Measurements from ENCODE around the gene JPT1. TPM values are rescaled to one million over a fixed set of nuclear protein-coding genes. Genes with fewer than 3 reads are reported as not detected.
"Not testable (repeated sequence)": the region's sequence is repeated elsewhere in the genome, so short reads cannot be mapped to it uniquely, and the experiment has no call there.

The JPT1 gene
- total RNA-seq, 5 donors from 2014 or later (not counting 1 experiment from before 2014, with no cell fraction given), result 28.3 to 55.8 (median 45.4) TPM

GRCh38 chr17:75163074-75163473 is 8.8 kb upstream of the JPT1 start:
- Histone ChIP-seq H3K27ac (ENCODE audit: low read length) (no peak overlapping the region), H3K4me3 (ENCODE audit: control insufficient read depth in 1 of 2, extremely low read depth in 1 of 2, low read length in 1 of 2) (no peak overlapping the region), H3K9me3 (no peaks in the 10 kb centered on the region), H3K27me3 (replicated peaks in 1 of 2; ENCODE audit: control insufficient read depth in 2 of 2, extremely low read depth in 1 of 2, insufficient read depth in 2 of 2, low read length in 1 of 2) (no peaks in the 10 kb centered on the region), H3K4me1 (ENCODE audit: control insufficient read depth in 1 of 2, extremely low read depth in 1 of 2, insufficient read depth in 2 of 2, low read length in 2 of 2) (no peaks in the 10 kb centered on the region), H3K36me3 (ENCODE audit: control insufficient read depth in 2 of 2, extremely low read depth in 1 of 2, insufficient read depth in 1 of 2, low read length in 1 of 2) (peaks cover 0 to 12% of the 10 kb centered on the region in 2 donors)
- ChIA-PET POLR2A (interaction anchor here in 1 of 2 donors (0.7 kb wide), 1 partner anchor 9 kb away, joined by 10 read pairs; no protein-coding TSS in a partner anchor), CTCF (interaction anchor here in 1 of 2 donors (0.6 to 2.2 kb wide), 2 partner anchors 49 to 1051 kb away, joined by 4 to 7 read pairs; no protein-coding TSS in a partner anchor)
- H3K27ac Mint-ChIP-seq, result no peak overlapping the region
- peaks cover 3% of the 10 kb centered on the region for H3K36me3 Mint-ChIP-seq
- ATAC-seq (replicated peaks in 1 of 4) (no peak), DNase-seq (no peak)
- no peaks in the 10 kb centered on the region for H3K4me1 Mint-ChIP-seq
- WGBS (ENCODE audit: insufficient coverage), result 100% methylated on average over 3 of the region's 5 CpGs
- H3K4me3 Mint-ChIP-seq, result no peak overlapping the region
- H3K27me3 Mint-ChIP-seq, result no peaks in the 10 kb centered on the region
- H3K9me3 Mint-ChIP-seq, result no peaks in the 10 kb centered on the region

- Histone ChIP-seq H3K4me1 (ENCODE audit: control insufficient read depth in 1 of 2, extremely low read depth in 1 of 2, insufficient read depth in 2 of 2, low read length in 2 of 2) (peaks cover under 1 to 4% of the 10 kb centered on the region in 2 experiments), H3K36me3 (ENCODE audit: control insufficient read depth in 2 of 2, extremely low read depth in 1 of 2, insufficient read depth in 1 of 2, low read length in 1 of 2) (no peaks in the 10 kb centered on the region), H3K27ac (ENCODE audit: low read length) (no peak overlapping the region), H3K4me3 (ENCODE audit: control insufficient read depth in 1 of 2, extremely low read depth in 1 of 2, low read length in 1 of 2) (no peak overlapping the region), H3K27me3 (replicated peaks in 1 of 2; ENCODE audit: control insufficient read depth in 2 of 2, extremely low read depth in 1 of 2, insufficient read depth in 2 of 2, low read length in 1 of 2) (no peaks in the 10 kb centered on the region), H3K9me3 (no peaks in the 10 kb centered on the region)
- ChIA-PET POLR2A (interaction anchor here in 1 of 2 donors (0.5 kb wide), 1 partner anchor 1417 kb away, joined by 6 read pairs; no protein-coding TSS in a partner anchor), CTCF (no interaction called here)
- H3K27ac Mint-ChIP-seq, result no peak overlapping the region
- 100% methylated on average over 2 of the region's 5 CpGs for WGBS (ENCODE audit: insufficient coverage)
- no peaks in the 10 kb centered on the region for H3K36me3 Mint-ChIP-seq
- no peaks in the 10 kb centered on the region for H3K9me3 Mint-ChIP-seq
- no peak overlapping the region for H3K4me3 Mint-ChIP-seq
- ATAC-seq (replicated peaks in 1 of 4) (no peak), DNase-seq (no peak)
- peaks cover 2 to 7% (median 7%) of the 10 kb centered on the region in 3 donors for H3K4me1 Mint-ChIP-seq
- H3K27me3 Mint-ChIP-seq, result no peaks in the 10 kb centered on the region
Measured at GRCh38 chr17:75160211-75160610, 5.9 kb upstream of the JPT1 start.

GRCh38 chr17:75159196-75160031 is 5.1 kb upstream of the JPT1 start:
- ChIA-PET POLR2A (interaction anchor here in 1 of 2 donors (0.5 kb wide), 1 partner anchor 1418 kb away, joined by 6 read pairs; no protein-coding TSS in a partner anchor), CTCF (interaction anchor here in 1 of 2 donors (0.7 kb wide), 1 partner anchor 90 kb away, joined by 3 read pairs; no protein-coding TSS in a partner anchor)
- no peak overlapping the region for H3K4me3 ChIP-seq (ENCODE audit: control insufficient read depth in 1 of 2, extremely low read depth in 1 of 2, low read length in 1 of 2)
- H3K36me3 ChIP-seq (ENCODE audit: control insufficient read depth in 2 of 2, extremely low read depth in 1 of 2, insufficient read depth in 1 of 2, low read length in 1 of 2), result no peaks in the 10 kb centered on the region
- peaks cover 7 to 11% of the 10 kb centered on the region in 2 experiments for H3K4me1 ChIP-seq (ENCODE audit: control insufficient read depth in 1 of 2, extremely low read depth in 1 of 2, insufficient read depth in 2 of 2, low read length in 2 of 2)
- ATAC-seq (replicated peaks in 1 of 4) (no peak), DNase-seq (no peak)
- H3K9me3 Mint-ChIP-seq, result no peaks in the 10 kb centered on the region
- H3K27me3 ChIP-seq (replicated peaks in 1 of 2; ENCODE audit: control insufficient read depth in 2 of 2, extremely low read depth in 1 of 2, insufficient read depth in 2 of 2, low read length in 1 of 2), result no peaks in the 10 kb centered on the region
- no peaks in the 10 kb centered on the region for H3K36me3 Mint-ChIP-seq
- H3K27ac ChIP-seq (ENCODE audit: low read length), result no peak overlapping the region
- H3K4me1 Mint-ChIP-seq, result peaks cover 10 to 15% (median 15%) of the 10 kb centered on the region in 3 donors
- H3K27me3 Mint-ChIP-seq, result no peaks in the 10 kb centered on the region
- no peak overlapping the region for H3K4me3 Mint-ChIP-seq
- 100% methylated on average over 1 of the region's 4 CpGs for WGBS (ENCODE audit: insufficient coverage)
- no peak overlapping the region for H3K27ac Mint-ChIP-seq
- H3K9me3 ChIP-seq, result no peaks in the 10 kb centered on the region

- H3K27ac Mint-ChIP-seq; H3K9me3 Mint-ChIP-seq; H3K36me3 Mint-ChIP-seq; POLR2A ChIA-PET; H3K9me3 ChIP-seq; ATAC-seq (replicated peaks in 1 of 4); H3K4me3 Mint-ChIP-seq; H3K36me3 ChIP-seq (ENCODE audit: control insufficient read depth in 2 of 2, extremely low read depth in 1 of 2, insufficient read depth in 1 of 2, low read length in 1 of 2); H3K27me3 ChIP-seq (replicated peaks in 1 of 2; ENCODE audit: control insufficient read depth in 2 of 2, extremely low read depth in 1 of 2, insufficient read depth in 2 of 2, low read length in 1 of 2); H3K27ac ChIP-seq (ENCODE audit: low read length); H3K27me3 Mint-ChIP-seq; H3K4me3 ChIP-seq (ENCODE audit: control insufficient read depth in 1 of 2, extremely low read depth in 1 of 2, low read length in 1 of 2); DNase-seq: not testable (repeated sequence)
- CTCF ChIA-PET, result interaction anchor here in 1 of 2 donors (0.6 kb wide), 1 partner anchor 197 kb away, joined by 10 read pairs; no protein-coding TSS in a partner anchor
- WGBS (ENCODE audit: insufficient coverage), result 91% methylated on average over 6 of the region's 8 CpGs
- peaks cover 7 to 14% of the 10 kb centered on the region in 2 experiments for H3K4me1 ChIP-seq (ENCODE audit: control insufficient read depth in 1 of 2, extremely low read depth in 1 of 2, insufficient read depth in 2 of 2, low read length in 2 of 2)
- H3K4me1 Mint-ChIP-seq, result peaks cover 10 to 21% (median 15%) of the 10 kb centered on the region in 3 donors
Measured at GRCh38 chr17:75158480-75158879, 4.2 kb upstream of the JPT1 start.

- no peaks in the 10 kb centered on the region for H3K36me3 Mint-ChIP-seq
- Histone ChIP-seq H3K36me3 (ENCODE audit: control insufficient read depth in 2 of 2, extremely low read depth in 1 of 2, insufficient read depth in 1 of 2, low read length in 1 of 2) (no peaks in the 10 kb centered on the region), H3K4me3 (ENCODE audit: control insufficient read depth in 1 of 2, extremely low read depth in 1 of 2, low read length in 1 of 2) (no peak overlapping the region), H3K27me3 (replicated peaks in 1 of 2; ENCODE audit: control insufficient read depth in 2 of 2, extremely low read depth in 1 of 2, insufficient read depth in 2 of 2, low read length in 1 of 2) (no peaks in the 10 kb centered on the region), H3K4me1 (ENCODE audit: control insufficient read depth in 1 of 2, extremely low read depth in 1 of 2, insufficient read depth in 2 of 2, low read length in 2 of 2) (peaks cover 15 to 23% of the 10 kb centered on the region in 2 experiments), H3K27ac (ENCODE audit: low read length) (peak overlapping the region; percentile 40), H3K9me3 (no peaks in the 10 kb centered on the region)
- ChIA-PET CTCF (interaction anchor here in 1 of 2 donors (0.7 to 3.1 kb wide), 3 partner anchors 16 to 92 kb away, joined by 3 to 13 read pairs (median 9); no protein-coding TSS in a partner anchor), POLR2A (interaction anchor here in 1 of 2 donors (0.5 to 0.7 kb wide), 3 partner anchors 12 to 647 kb away, joined by 4 to 5 read pairs (median 5); no protein-coding TSS in a partner anchor)
- H3K9me3 Mint-ChIP-seq, result no peaks in the 10 kb centered on the region
- H3K4me3 Mint-ChIP-seq, result peak overlapping the region in 1 of 3 donors; percentile 95
- WGBS (ENCODE audit: insufficient coverage), result no CpG with 5 or more reads among the region's 3 CpGs
- H3K4me1 Mint-ChIP-seq, result peaks cover 25 to 37% (median 32%) of the 10 kb centered on the region in 3 donors
- no peak for ATAC-seq (replicated peaks in 1 of 4)
- H3K27me3 Mint-ChIP-seq, result no peaks in the 10 kb centered on the region
- H3K27ac Mint-ChIP-seq, result peak overlapping the region; percentile 47 to 81
- DNase-seq, result no peak
Measured at GRCh38 chr17:75155191-75155601, 884 bp upstream of the JPT1 start.

- H3K9me3 Mint-ChIP-seq, result no peaks in the 10 kb centered on the region
Measured at GRCh38 chr17:75153780-75154194, 525 bp downstream of the JPT1 start.

More at GRCh38 chr17:75153780-75154194, 525 bp downstream of the JPT1 start:
- ChIA-PET CTCF (interaction anchor here in 1 of 2 donors (1.0 to 3.1 kb wide), 3 partner anchors 18 to 48 kb away, joined by 3 to 13 read pairs (median 9); no protein-coding TSS in a partner anchor), POLR2A (interaction anchor here in 1 of 2 donors (0.5 kb wide), 1 partner anchor 9 kb away, joined by 10 read pairs; no protein-coding TSS in a partner anchor)
- no peak overlapping the region for H3K27ac ChIP-seq (ENCODE audit: low read length)
- under 1% methylated on average over 35 of the region's 35 CpGs for WGBS (ENCODE audit: insufficient coverage)
- Mint-ChIP-seq H3K4me3 (peak overlapping the region; percentile 86 to 95 (median 92)), H3K36me3 (peaks cover under 1% of the 10 kb centered on the region), H3K27me3 (no peaks in the 10 kb centered on the region), H3K27ac (peak overlapping the region; percentile 71 to 78), H3K4me1 (peaks cover 28 to 37% (median 35%) of the 10 kb centered on the region in 3 donors)
- peak overlapping the region; percentile 92 to 96 for H3K4me3 ChIP-seq (ENCODE audit: control insufficient read depth in 1 of 2, extremely low read depth in 1 of 2, low read length in 1 of 2)
- H3K9me3 ChIP-seq, result no peaks in the 10 kb centered on the region
- H3K27me3 ChIP-seq (replicated peaks in 1 of 2; ENCODE audit: control insufficient read depth in 2 of 2, extremely low read depth in 1 of 2, insufficient read depth in 2 of 2, low read length in 1 of 2), result no peaks in the 10 kb centered on the region
- no peaks in the 10 kb centered on the region for H3K36me3 ChIP-seq (ENCODE audit: control insufficient read depth in 2 of 2, extremely low read depth in 1 of 2, insufficient read depth in 1 of 2, low read length in 1 of 2)
- ATAC-seq (replicated peaks in 1 of 4) (peak in 2 of 4 experiments; percentile 26 to 41), DNase-seq (peak in 3 of 35 experiments; percentile 4 to 25 (median 7))
- peaks cover 15 to 23% of the 10 kb centered on the region in 2 experiments for H3K4me1 ChIP-seq (ENCODE audit: control insufficient read depth in 1 of 2, extremely low read depth in 1 of 2, insufficient read depth in 2 of 2, low read length in 2 of 2)
